Esophagus squamous epithelium (tissue), 4 donors: ENCODE data around the gene PLA2G15.

Experiments
- CTCF ChIP-seq, 6 experiments: fragments of 450-650 bp in 4 of 6; fragments of 200-600 bp in 2 of 6; sonication (generic) in 2 of 6; IDR thresholded peaks; one replicate each; pipeline ENCODE4 v1.5.1; 2016 to 2019; ENCODE audit warnings: antibody characterized with exemption in 6 of 6, mild to moderate bottlenecking in 4 of 6, moderate library complexity in 4 of 6
- POLR2A ChIP-seq, 4 donors: fragments of 450-650 bp; IDR thresholded peaks; one replicate each; pipeline ENCODE4 v1.6.1; 2017; ENCODE audit warnings: antibody characterized with exemption in 4 of 4, mild to moderate bottlenecking in 4 of 4, moderate library complexity in 3 of 4

DNA sequence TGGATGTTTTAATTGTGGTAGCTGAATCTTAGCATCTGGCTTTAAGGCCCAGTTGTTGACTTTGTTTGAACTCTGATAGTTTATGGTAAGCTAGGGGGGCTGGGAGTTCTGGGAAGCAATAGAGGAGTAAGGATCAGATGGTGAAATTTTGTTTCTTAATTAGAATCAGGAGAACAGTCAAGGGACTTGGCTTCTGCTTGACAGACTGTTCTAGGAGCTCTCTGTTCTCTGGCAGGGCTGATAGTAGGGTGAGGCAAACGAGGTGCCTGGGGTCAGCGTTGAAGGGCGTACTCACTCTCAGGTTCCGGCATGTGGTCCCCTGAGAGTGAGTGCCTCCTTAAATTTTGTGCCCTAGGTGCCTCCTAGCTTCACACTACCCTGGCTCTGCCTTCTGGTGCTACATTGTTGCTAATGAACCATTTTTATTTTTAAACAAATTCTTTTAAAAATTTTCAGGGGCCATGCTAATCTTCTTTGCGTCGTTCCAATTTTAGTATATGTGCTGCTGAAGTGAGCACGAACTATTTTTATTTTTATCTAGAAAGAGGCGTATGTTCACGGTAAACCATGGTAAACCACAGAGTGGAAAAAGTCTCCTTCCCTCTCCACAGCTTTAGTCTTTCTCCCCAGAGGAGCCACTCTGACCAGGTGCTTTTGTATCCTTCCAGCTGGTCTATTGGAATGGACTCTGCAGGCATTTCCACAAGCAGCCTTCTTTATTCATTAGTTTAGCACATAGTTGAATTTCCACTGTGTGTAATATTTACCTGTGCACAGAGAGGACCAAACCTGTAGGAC, 38.8 kb downstream of the PLA2G15 start:
- TF ChIP-seq POLR2A (IDR thresholded peaks at IDR 0.05) (no peak), CTCF (IDR thresholded peaks at IDR 0.05) (no peak)
